SK-N-SH treated with all-trans-retinoic acid at 6 μM for 48 hours (cell line): ENCODE measurements around the gene FNDC3B.

Source experiments
- ATAC-seq: fragments of 200-7000 bp; cut with Tn5 transposase; 3 replicates; pipeline ENCODE4 v1.9.1; 2020; ENCODE audit warnings: mild to moderate bottlenecking, moderate library complexity
- ARNTL ChIP-seq: fragments of 450-650 bp; formaldehyde crosslinking; IDR thresholded peaks from 2 replicates; pipeline ENCODE4 v1.5.0; 2020; ENCODE audit warnings: low read depth, mild to moderate bottlenecking, moderate library complexity, borderline replicate concordance
- BACH2 ChIP-seq: fragments of 250-450 bp; sonication (Bioruptor Pico); IDR thresholded peaks from 2 replicates; pipeline ENCODE4 v1.9.0; 2021; ENCODE audit warnings: mild to moderate bottlenecking, borderline replicate concordance
- CSDC2 ChIP-seq: fragments of 250-450 bp; sonication (Bioruptor Pico); IDR thresholded peaks from 2 replicates; pipeline ENCODE4 v1.5.0; 2020; ENCODE audit warnings: mild to moderate bottlenecking, moderate library complexity
- ESRRG ChIP-seq: fragments of 250-450 bp; sonication (Bioruptor Pico); IDR thresholded peaks from 2 replicates; pipeline ENCODE4 v1.6.1; 2021; ENCODE audit warnings: mild to moderate bottlenecking
- GLIS3 ChIP-seq: fragments of 250-450 bp; sonication (Bioruptor Pico); IDR thresholded peaks from 2 replicates; pipeline ENCODE4 v1.5.0; 2020; ENCODE audit warnings: mild to moderate bottlenecking, moderate library complexity
- ISL1 ChIP-seq: fragments of 250-450 bp; sonication (Bioruptor Pico); IDR thresholded peaks from 2 replicates; pipeline ENCODE4 v2.1.2; 2022; ENCODE audit warnings: mild to moderate bottlenecking, moderate library complexity
- OSR1 ChIP-seq: fragments of 250-450 bp; sonication (Bioruptor Pico); IDR thresholded peaks from 2 replicates; pipeline ENCODE4 v1.8.0; 2022; ENCODE audit warnings: moderate library complexity, mild to moderate bottlenecking, inconsistent platforms
- PPARA ChIP-seq: fragments of 250-450 bp; sonication (Bioruptor Pico); IDR thresholded peaks from 2 replicates; pipeline ENCODE4 v1.5.0; 2020; ENCODE audit warnings: mild to moderate bottlenecking, borderline replicate concordance
- RARB ChIP-seq: fragments of 250-450 bp; sonication (Bioruptor Pico); IDR thresholded peaks from 2 replicates; pipeline ENCODE4 v1.8.0; 2021; ENCODE audit warnings: mild to moderate bottlenecking, moderate library complexity
- SNAI2 ChIP-seq: fragments of 250-450 bp; sonication (Bioruptor Pico); IDR thresholded peaks from 2 replicates; pipeline ENCODE4 v1.5.0; 2020; ENCODE audit warnings: mild to moderate bottlenecking, moderate library complexity
- TCF4 ChIP-seq: fragments of 250-450 bp; sonication (Bioruptor Pico); IDR thresholded peaks from 2 replicates; pipeline ENCODE4 v1.8.0; 2021; ENCODE audit warnings: mild to moderate bottlenecking, moderate library complexity, borderline replicate concordance
- TOX ChIP-seq: fragments of 250-450 bp; sonication (Bioruptor Pico); IDR thresholded peaks from 2 replicates; pipeline ENCODE4 v1.8.0; 2021; ENCODE audit warnings: mild to moderate bottlenecking, moderate library complexity, borderline replicate concordance
- ZFP3 ChIP-seq: fragments of 250-450 bp; sonication (Bioruptor Pico); IDR thresholded peaks from 2 replicates; pipeline ENCODE4 v1.5.0; 2020; ENCODE audit warnings: mild to moderate bottlenecking, moderate library complexity
- ZFP30 ChIP-seq: fragments of 450-650 bp; formaldehyde crosslinking; IDR thresholded peaks from 2 replicates; pipeline ENCODE4 v1.5.0; 2022; ENCODE audit warnings: mild to moderate bottlenecking, moderate library complexity
- ZNF8 ChIP-seq: fragments of 450-650 bp; formaldehyde crosslinking; IDR thresholded peaks from 2 replicates; pipeline ENCODE4 v1.5.0; 2020; ENCODE audit warnings: mild to moderate bottlenecking, moderate library complexity
- TF ChIP-seq, protein P1 (sequence below): fragments of 250-450 bp; sonication (Bioruptor Pico); IDR thresholded peaks from 2 replicates; pipeline ENCODE4 v1.5.1; 2021; ENCODE audit warnings: mild to moderate bottlenecking, moderate library complexity
- TF ChIP-seq, protein P2 (sequence below): fragments of 250-450 bp; sonication (Bioruptor Pico); IDR thresholded peaks from 2 replicates; pipeline ENCODE4 v1.5.0; 2020; ENCODE audit warnings: mild to moderate bottlenecking, moderate library complexity
- TF ChIP-seq, protein P3 (sequence below): fragments of 250-450 bp; sonication (Bioruptor Pico); IDR thresholded peaks from 2 replicates; pipeline ENCODE4 v1.8.0; 2021; ENCODE audit warnings: low read depth, mild to moderate bottlenecking, moderate library complexity, borderline replicate concordance
- TF ChIP-seq, protein P4 (sequence below): fragments of 250-450 bp; sonication (Bioruptor Pico); IDR thresholded peaks from 2 replicates; pipeline ENCODE4 v1.8.0; 2020; ENCODE audit warnings: mild to moderate bottlenecking, moderate library complexity, borderline replicate concordance

FNDC3B gene

DNA sequence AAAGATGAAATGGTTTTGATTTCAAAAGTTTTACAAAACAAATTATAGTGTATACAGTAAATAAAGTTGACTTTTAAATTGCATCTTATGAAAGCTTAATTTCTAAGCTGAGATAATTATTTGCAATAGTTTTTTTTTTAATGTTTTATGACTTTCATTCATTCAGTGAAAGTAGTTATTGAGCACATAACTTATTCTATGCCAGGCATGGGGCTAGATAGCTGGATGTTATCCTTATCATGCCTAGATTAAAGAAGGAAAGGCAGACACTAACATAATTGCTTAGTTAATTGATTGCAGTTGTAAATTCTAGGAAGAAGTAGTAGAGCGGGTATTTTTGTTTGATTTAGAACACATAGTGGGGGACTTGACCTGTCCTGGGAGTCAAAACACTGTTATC, 92.4 kb downstream of the FNDC3B start:
- TF ChIP-seq CSDC2 (CRISPR knock-in tag) (no peak), PPARA (CRISPR knock-in tag) (no peak), OSR1 (CRISPR knock-in tag) (no peak), ZFP30 (CRISPR knock-in tag) (no peak), GLIS3 (CRISPR knock-in tag) (no peak), RARB (CRISPR knock-in tag) (no peak), TCF4 (CRISPR knock-in tag) (no peak), ISL1 (CRISPR knock-in tag) (no peak), ARNTL (CRISPR knock-in tag) (no peak), ZNF8 (CRISPR knock-in tag) (no peak), ESRRG (no peak), ZFP3 (CRISPR knock-in tag) (no peak), SNAI2 (no peak), TOX (CRISPR knock-in tag) (no peak)
- TF ChIP-seq, protein P1, sequence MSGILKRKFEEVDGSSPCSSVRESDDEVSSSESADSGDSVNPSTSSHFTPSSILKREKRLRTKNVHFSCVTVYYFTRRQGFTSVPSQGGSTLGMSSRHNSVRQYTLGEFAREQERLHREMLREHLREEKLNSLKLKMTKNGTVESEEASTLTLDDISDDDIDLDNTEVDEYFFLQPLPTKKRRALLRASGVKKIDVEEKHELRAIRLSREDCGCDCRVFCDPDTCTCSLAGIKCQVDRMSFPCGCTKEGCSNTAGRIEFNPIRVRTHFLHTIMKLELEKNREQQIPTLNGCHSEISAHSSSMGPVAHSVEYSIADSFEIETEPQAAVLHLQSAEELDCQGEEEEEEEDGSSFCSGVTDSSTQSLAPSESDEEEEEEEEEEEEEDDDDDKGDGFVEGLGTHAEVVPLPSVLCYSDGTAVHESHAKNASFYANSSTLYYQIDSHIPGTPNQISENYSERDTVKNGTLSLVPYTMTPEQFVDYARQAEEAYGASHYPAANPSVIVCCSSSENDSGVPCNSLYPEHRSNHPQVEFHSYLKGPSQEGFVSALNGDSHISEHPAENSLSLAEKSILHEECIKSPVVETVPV (CRISPR knock-in tag), result no peak
- TF ChIP-seq, protein P2, sequence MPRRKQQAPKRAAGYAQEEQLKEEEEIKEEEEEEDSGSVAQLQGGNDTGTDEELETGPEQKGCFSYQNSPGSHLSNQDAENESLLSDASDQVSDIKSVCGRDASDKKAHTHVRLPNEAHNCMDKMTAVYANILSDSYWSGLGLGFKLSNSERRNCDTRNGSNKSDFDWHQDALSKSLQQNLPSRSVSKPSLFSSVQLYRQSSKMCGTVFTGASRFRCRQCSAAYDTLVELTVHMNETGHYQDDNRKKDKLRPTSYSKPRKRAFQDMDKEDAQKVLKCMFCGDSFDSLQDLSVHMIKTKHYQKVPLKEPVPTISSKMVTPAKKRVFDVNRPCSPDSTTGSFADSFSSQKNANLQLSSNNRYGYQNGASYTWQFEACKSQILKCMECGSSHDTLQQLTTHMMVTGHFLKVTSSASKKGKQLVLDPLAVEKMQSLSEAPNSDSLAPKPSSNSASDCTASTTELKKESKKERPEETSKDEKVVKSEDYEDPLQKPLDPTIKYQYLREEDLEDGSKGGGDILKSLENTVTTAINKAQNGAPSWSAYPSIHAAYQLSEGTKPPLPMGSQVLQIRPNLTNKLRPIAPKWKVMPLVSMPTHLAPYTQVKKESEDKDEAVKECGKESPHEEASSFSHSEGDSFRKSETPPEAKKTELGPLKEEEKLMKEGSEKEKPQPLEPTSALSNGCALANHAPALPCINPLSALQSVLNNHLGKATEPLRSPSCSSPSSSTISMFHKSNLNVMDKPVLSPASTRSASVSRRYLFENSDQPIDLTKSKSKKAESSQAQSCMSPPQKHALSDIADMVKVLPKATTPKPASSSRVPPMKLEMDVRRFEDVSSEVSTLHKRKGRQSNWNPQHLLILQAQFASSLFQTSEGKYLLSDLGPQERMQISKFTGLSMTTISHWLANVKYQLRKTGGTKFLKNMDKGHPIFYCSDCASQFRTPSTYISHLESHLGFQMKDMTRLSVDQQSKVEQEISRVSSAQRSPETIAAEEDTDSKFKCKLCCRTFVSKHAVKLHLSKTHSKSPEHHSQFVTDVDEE (CRISPR knock-in tag), result no peak
- TF ChIP-seq, protein P3, sequence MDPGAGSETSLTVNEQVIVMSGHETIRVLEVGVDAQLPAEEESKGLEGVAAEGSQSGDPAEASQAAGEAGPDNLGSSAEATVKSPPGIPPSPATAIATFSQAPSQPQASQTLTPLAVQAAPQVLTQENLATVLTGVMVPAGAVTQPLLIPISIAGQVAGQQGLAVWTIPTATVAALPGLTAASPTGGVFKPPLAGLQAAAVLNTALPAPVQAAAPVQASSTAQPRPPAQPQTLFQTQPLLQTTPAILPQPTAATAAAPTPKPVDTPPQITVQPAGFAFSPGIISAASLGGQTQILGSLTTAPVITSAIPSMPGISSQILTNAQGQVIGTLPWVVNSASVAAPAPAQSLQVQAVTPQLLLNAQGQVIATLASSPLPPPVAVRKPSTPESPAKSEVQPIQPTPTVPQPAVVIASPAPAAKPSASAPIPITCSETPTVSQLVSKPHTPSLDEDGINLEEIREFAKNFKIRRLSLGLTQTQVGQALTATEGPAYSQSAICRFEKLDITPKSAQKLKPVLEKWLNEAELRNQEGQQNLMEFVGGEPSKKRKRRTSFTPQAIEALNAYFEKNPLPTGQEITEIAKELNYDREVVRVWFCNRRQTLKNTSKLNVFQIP (CRISPR knock-in tag), result no peak
- TF ChIP-seq, protein P4, sequence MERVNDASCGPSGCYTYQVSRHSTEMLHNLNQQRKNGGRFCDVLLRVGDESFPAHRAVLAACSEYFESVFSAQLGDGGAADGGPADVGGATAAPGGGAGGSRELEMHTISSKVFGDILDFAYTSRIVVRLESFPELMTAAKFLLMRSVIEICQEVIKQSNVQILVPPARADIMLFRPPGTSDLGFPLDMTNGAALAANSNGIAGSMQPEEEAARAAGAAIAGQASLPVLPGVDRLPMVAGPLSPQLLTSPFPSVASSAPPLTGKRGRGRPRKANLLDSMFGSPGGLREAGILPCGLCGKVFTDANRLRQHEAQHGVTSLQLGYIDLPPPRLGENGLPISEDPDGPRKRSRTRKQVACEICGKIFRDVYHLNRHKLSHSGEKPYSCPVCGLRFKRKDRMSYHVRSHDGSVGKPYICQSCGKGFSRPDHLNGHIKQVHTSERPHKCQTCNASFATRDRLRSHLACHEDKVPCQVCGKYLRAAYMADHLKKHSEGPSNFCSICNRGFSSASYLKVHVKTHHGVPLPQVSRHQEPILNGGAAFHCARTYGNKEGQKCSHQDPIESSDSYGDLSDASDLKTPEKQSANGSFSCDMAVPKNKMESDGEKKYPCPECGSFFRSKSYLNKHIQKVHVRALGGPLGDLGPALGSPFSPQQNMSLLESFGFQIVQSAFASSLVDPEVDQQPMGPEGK (CRISPR knock-in tag), result no peak
- no peak for ATAC-seq

DNA sequence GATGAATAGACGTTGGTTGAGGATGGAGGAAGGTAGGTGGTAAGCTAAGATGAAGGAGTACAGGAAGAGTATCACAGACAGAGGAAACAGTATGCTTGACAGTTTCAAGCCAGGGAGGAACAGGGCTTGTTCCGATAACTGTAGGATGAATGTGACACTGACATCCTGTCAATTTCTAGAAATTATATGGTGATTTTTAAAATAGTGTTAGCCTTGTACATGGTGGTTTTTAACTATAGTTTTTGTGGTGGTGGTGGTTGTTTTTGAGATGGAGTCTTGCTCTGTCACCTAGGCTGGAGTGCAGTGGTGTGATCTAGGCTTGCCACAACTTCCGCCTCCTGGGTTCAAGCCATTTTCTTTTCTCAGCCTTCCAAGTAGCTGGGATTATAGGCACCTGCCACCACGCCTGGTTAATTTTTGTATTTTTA, 92.8 kb downstream of the FNDC3B start:
- no peak for TF ChIP-seq ESRRG
- TF ChIP-seq BACH2 (CRISPR knock-in tag), result no peak
- no peak for TF ChIP-seq ZNF8 (CRISPR knock-in tag)
- ATAC-seq, result no peak

DNA sequence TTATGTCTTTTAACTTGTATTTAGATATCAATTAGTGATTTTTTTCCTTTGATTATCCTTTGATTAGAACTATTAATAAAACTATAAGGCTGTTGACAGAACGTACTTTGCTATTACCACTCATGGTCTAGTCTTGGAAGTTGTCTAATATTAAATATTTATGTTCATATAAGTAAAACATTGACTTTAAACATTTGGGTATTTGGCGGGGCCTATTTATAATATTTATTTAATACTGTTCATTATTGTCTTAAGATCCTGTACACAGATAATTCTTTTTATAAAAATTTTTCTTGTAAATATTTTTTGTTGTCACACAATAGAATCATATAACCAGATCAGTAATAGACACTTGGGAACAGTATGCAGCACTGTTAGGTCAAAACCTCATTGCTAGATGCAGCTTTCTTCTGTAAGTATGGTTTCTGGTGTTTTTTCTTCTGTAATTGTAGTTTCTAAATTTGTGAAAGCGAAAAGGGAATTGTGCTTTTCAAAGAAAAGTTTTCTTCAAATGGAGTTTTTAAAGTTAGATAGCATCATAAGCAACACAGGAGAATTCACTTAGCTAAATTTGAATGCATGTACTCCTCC, 93.4 kb downstream of the FNDC3B start:
- no peak for ATAC-seq
- TF ChIP-seq, protein P4 (CRISPR knock-in tag), result no peak
- TF ChIP-seq BACH2 (CRISPR knock-in tag) (no peak), TCF4 (CRISPR knock-in tag) (no peak), PPARA (CRISPR knock-in tag) (no peak), TOX (CRISPR knock-in tag) (no peak), ZNF8 (CRISPR knock-in tag) (no peak), ESRRG (no peak), GLIS3 (CRISPR knock-in tag) (no peak), SNAI2 (no peak)
- TF ChIP-seq, protein P1 (CRISPR knock-in tag), result no peak
- TF ChIP-seq, all 23 proteins: peak for 0
